Nephron (organoid): ENCODE measurements around the gene DPEP2NB.
A peak's percentile ranks its signal among the peaks of the same experiment; 100 is the strongest.

ENCODE experiments used
- H3K27ac Mint-ChIP-seq, 3 experiments: 2 replicates each; pipeline ENCODE4 v1.8.0; 2020; ENCODE audit warnings: mixed read lengths in 3 of 3, mild to moderate bottlenecking in 2 of 3, moderate library complexity in 1 of 3
- H3K27me3 Mint-ChIP-seq: 2 replicates; pipeline ENCODE4 v1.8.0; 2021; ENCODE audit warnings: low read depth, mild to moderate bottlenecking, moderate library complexity, mixed read lengths
- H3K36me3 Mint-ChIP-seq: 2 replicates; pipeline ENCODE4 v1.8.0; 2020; ENCODE audit warnings: low read depth, mixed read lengths
- H3K4me1 Mint-ChIP-seq: 2 replicates; pipeline ENCODE4 v1.8.0; 2020; ENCODE audit warnings: mixed read lengths
- H3K4me3 Mint-ChIP-seq, 3 experiments: 2 replicates each; pipeline ENCODE4 v1.8.0; 2020; ENCODE audit warnings: mild to moderate bottlenecking in 3 of 3, mixed read lengths in 3 of 3, moderate library complexity in 2 of 3
- H3K9me3 Mint-ChIP-seq: 2 replicates; pipeline ENCODE4 v1.8.0; 2020; ENCODE audit warnings: mixed read lengths
- TF ChIP-seq, protein P1 (sequence below), 3 experiments: fragments of 200-600 bp; sonication (generic); IDR thresholded peaks; one replicate each; pipeline ENCODE4 v1.5.0; 2021; ENCODE audit warnings: antibody characterized with exemption in 3 of 3; ENCODE audit not compliant: unreplicated experiment in 3 of 3

The DPEP2NB gene

DNA sequence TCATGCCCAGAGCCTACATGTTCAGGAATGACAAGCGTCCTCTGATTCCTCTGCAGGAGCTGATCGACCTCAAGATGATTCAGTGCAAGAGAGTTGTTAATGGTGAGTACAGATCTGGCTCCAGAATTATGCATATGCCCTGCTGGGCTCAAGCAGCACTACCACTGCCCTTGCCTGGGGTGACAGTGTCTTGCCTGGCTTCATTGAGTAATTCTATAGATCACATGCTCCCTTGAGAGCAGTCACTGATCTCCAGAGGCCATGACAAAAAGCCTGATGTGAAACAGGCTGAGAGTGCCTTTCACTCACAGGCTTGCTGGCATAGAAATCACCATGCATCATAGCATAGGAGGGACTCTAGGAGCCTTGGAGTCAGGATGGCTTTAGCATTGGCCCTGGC is 33.7 kb upstream of the DPEP2NB start:
- TF ChIP-seq, protein P1, sequence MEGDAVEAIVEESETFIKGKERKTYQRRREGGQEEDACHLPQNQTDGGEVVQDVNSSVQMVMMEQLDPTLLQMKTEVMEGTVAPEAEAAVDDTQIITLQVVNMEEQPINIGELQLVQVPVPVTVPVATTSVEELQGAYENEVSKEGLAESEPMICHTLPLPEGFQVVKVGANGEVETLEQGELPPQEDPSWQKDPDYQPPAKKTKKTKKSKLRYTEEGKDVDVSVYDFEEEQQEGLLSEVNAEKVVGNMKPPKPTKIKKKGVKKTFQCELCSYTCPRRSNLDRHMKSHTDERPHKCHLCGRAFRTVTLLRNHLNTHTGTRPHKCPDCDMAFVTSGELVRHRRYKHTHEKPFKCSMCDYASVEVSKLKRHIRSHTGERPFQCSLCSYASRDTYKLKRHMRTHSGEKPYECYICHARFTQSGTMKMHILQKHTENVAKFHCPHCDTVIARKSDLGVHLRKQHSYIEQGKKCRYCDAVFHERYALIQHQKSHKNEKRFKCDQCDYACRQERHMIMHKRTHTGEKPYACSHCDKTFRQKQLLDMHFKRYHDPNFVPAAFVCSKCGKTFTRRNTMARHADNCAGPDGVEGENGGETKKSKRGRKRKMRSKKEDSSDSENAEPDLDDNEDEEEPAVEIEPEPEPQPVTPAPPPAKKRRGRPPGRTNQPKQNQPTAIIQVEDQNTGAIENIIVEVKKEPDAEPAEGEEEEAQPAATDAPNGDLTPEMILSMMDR (IDR thresholded peaks at IDR 0.05; ENCODE audit: unreplicated experiment in 3 of 3), result no peak
- Mint-ChIP-seq H3K9me3 (no peaks in the 10 kb centered on the region), H3K36me3 (peaks cover 42% of the 10 kb centered on the region), H3K27me3 (no peaks in the 10 kb centered on the region), H3K4me1 (no peaks in the 10 kb centered on the region), H3K4me3 (no peak overlapping the region), H3K27ac (no peak overlapping the region)

DNA sequence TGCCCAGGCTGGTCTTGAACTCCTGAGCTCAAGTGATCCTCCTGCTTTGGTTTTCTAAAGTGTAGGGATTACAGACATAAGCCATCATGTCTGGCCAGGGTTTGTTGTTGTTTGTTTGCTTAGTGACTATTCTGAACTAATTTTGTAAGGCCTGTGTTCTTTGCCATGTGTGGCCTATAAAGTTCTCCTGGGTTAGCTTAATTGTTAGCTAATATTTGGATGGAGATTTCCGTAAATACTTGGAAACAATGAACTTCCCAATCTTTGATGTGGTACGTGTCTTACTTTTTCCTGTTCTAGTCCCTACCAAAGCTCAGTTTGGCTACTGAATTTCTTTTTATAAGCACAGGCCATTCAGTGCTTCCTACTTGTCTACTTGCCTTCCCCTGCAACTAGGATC is 32.3 kb upstream of the DPEP2NB start:
- H3K36me3 Mint-ChIP-seq, result peaks cover 34% of the 10 kb centered on the region
- no peaks in the 10 kb centered on the region for H3K27me3 Mint-ChIP-seq
- H3K4me1 Mint-ChIP-seq, result no peaks in the 10 kb centered on the region
- H3K27ac Mint-ChIP-seq, result no peak overlapping the region
- no peaks in the 10 kb centered on the region for H3K9me3 Mint-ChIP-seq
- no peak overlapping the region for H3K4me3 Mint-ChIP-seq
- TF ChIP-seq, protein P1 (IDR thresholded peaks at IDR 0.05; ENCODE audit: unreplicated experiment in 3 of 3), result no peak

DNA sequence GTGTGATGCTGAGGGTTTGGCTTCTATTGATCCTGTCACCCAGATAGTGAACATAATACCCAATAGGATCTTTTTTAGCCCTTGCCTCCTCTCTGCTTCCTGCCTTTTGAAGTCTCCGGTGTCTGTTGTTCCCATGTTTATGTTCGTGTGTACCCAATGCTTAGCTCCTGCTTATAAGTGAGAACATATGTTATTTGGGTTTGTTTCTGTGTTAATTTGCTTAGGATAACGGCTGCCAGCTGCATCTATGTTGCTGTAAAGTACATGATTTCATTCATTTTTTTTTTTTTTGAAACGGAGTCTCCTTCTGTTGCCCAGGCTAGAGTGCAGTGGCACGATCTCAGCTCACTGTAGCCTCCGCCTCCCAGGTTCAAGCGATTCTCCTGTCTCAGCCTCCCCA is 30.4 kb upstream of the DPEP2NB start:
- Mint-ChIP-seq H3K27ac (no peak overlapping the region), H3K9me3 (no peaks in the 10 kb centered on the region), H3K4me1 (no peaks in the 10 kb centered on the region), H3K36me3 (peaks cover 31% of the 10 kb centered on the region), H3K27me3 (no peaks in the 10 kb centered on the region), H3K4me3 (no peak overlapping the region)
- TF ChIP-seq, protein P1 (IDR thresholded peaks at IDR 0.05; ENCODE audit: unreplicated experiment in 3 of 3), result no peak

DNA sequence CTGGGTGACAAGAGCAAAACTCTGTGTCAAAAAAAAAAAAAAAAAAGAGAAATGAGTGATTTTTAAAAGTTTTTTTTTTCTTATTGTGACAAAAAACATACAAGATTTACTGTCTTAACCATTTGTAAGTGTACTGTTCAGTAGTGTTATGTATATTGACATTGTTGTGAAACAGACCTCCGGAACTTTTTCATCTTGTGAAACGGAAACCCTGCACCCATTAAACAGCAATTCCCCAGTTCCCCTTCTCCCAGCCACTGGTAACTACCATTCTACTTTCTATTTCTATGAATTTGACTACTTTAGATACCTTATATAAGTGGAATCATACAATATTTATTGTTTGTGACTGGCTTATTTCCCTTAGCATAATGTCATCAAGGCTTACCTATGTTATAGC is 26.1 kb upstream of the DPEP2NB start:
- H3K36me3 Mint-ChIP-seq, result peaks cover 24% of the 10 kb centered on the region
- TF ChIP-seq, protein P1 (IDR thresholded peaks at IDR 0.05; ENCODE audit: unreplicated experiment in 3 of 3), result no peak
- H3K9me3 Mint-ChIP-seq, result no peaks in the 10 kb centered on the region
- H3K27me3 Mint-ChIP-seq, result no peaks in the 10 kb centered on the region
- H3K4me1 Mint-ChIP-seq, result no peaks in the 10 kb centered on the region
- H3K4me3 Mint-ChIP-seq, result no peak overlapping the region
- H3K27ac Mint-ChIP-seq, result no peak overlapping the region

DNA sequence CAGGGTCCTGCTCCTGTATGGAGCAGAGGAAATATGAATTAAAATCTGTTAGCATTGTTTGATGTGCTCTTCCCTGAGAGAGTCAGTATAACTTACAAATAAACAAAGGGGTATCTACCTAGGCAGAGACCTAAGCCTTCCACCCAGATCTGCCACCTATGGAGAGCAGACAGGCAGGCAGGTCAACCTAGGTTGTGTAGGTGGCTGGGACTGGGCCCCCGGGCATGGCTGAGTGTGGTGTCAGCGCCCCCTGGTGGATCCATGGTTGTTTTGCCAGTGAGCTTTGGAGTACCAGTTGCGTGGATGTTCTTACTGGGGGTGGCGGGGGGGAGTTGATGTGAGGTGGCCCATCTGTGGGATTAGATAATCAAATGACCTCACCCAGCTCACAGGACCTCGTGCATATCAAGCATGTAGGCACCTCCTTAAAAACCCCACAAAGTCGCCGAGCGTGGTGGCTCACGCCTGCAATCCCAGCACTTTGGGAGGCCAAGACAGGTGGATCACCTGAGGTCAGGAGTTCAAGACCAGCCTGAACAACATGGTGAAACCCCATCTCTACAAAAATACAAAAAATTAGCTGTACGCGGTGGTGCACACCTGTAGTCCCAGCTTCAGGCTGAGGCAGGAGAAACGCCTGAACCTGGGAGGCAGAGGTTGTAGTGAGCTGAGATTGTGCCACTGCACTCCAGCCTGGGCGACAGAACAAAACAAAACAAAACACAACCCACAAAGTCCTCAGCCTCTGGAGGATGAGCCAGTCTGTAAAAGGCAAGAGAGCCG is 25.0 kb upstream of the DPEP2NB start:
- Mint-ChIP-seq H3K36me3 (peaks cover 20% of the 10 kb centered on the region), H3K9me3 (no peaks in the 10 kb centered on the region), H3K27me3 (no peaks in the 10 kb centered on the region), H3K27ac (peak overlapping the region in 1 of 3 experiments; percentile 35), H3K4me3 (no peak overlapping the region), H3K4me1 (no peaks in the 10 kb centered on the region)
- TF ChIP-seq, protein P1 (IDR thresholded peaks at IDR 0.05; ENCODE audit: unreplicated experiment in 3 of 3), result peak; percentile 71 to 75 (median 74)
